ENCODE results near the gene NAV3. TPM values are rescaled to one million over a fixed set of nuclear protein-coding genes. Genes with fewer than 3 reads are reported as not detected.

The NAV3 gene
- total RNA-seq, 1 experiment from 2014 or later: 3.0 TPM

- no CpG with 5 or more reads among the region's 2 CpGs for WGBS (ENCODE audit: extremely low coverage, insufficient read length, low lambda C conversion rate)
- no peak for DNase-seq
- H3K4me1 Mint-ChIP-seq: peaks cover 0 to 3% of the 10 kb centered on the region in 2 experiments; a peak in 1 of 4 replicates
Measured at GRCh38 chr12:78037707-78038106, 207.0 kb downstream of the NAV3 start.

More at GRCh38 chr12:78037707-78038106, 207.0 kb downstream of the NAV3 start:
- no peak overlapping the region for H4K5ac ChIP-seq (ENCODE audit: insufficient read length, low read depth, low read length)
- H3K79me1 ChIP-seq (ENCODE audit: insufficient read depth, low read depth, low read length, poor library complexity, severe bottlenecking): no peaks in the 10 kb centered on the region
- no peak overlapping the region for H2AFZ ChIP-seq (ENCODE audit: low read length)
- H3K18ac ChIP-seq (ENCODE audit: insufficient read length, low read depth, low read length): no peak overlapping the region
- peak; percentile 46 for TF ChIP-seq CTCF (conservative IDR thresholded peaks at IDR 0.05)
- Mint-ChIP-seq H3K9me3 (no peaks in the 10 kb centered on the region), H3K27ac (no peak overlapping the region), H3K36me3 (ENCODE audit: insufficient read depth in 1 of 3, low read depth in 3 of 3) (no peaks in the 10 kb centered on the region), H3K27me3 (ENCODE audit: low read depth) (no peaks in the 10 kb centered on the region), H3K4me3 (no peak overlapping the region)
- no peak overlapping the region for H2BK15ac ChIP-seq (ENCODE audit: low read depth, low read length)
- H2BK120ac ChIP-seq (ENCODE audit: low read depth, low read length, poor library complexity, severe bottlenecking): no peak overlapping the region
- no peaks in the 10 kb centered on the region for H3K79me2 ChIP-seq (ENCODE audit: insufficient read depth, low read length)
- no peak overlapping the region for H3K9ac ChIP-seq (ENCODE audit: extremely low read depth, insufficient read length, low read length)
- H2BK5ac ChIP-seq (ENCODE audit: insufficient read length, low read length): no peak overlapping the region
- H3K14ac ChIP-seq (ENCODE audit: insufficient read depth, low read length): no peak overlapping the region
- no peaks in the 10 kb centered on the region for H4K20me1 ChIP-seq (ENCODE audit: control insufficient read depth, insufficient read depth, insufficient read length)
- no peak overlapping the region for H4K91ac ChIP-seq (ENCODE audit: insufficient read length, low read depth, low read length)
- no peak overlapping the region for H3K56ac ChIP-seq (ENCODE audit: insufficient read length, low read depth, low read length)
- H3K9me3 ChIP-seq (ENCODE audit: control insufficient read depth, low read depth, low read length): no peaks in the 10 kb centered on the region
- H3K4me2 ChIP-seq (ENCODE audit: insufficient read depth, insufficient read length, low read length): no peak overlapping the region
- H3K27me3 ChIP-seq (ENCODE audit: insufficient read depth, low read length): no peaks in the 10 kb centered on the region
- H3K4me1 ChIP-seq (ENCODE audit: insufficient read depth, low read length): no peaks in the 10 kb centered on the region
- H3K27ac ChIP-seq (ENCODE audit: insufficient read length, low read depth, low read length): no peak overlapping the region
- no peak overlapping the region for H3K4ac ChIP-seq (ENCODE audit: low read depth, low read length)
- no peak overlapping the region for H2BK20ac ChIP-seq (ENCODE audit: low read depth, low read length, poor library complexity, severe bottlenecking)
- H2BK12ac ChIP-seq (ENCODE audit: insufficient read length, low read depth, low read length): no peak overlapping the region
- no peaks in the 10 kb centered on the region for H3K23me2 ChIP-seq (ENCODE audit: insufficient read length, low read depth, low read length, poor library complexity, severe bottlenecking)
- no peak overlapping the region for H3T11ph ChIP-seq (ENCODE audit: low read length)
- no peak overlapping the region for H3K23ac ChIP-seq (ENCODE audit: insufficient read length, low read depth, low read length)
- no peak overlapping the region for H2AK5ac ChIP-seq (ENCODE audit: insufficient read length, low read length)
- no peak overlapping the region for H4K8ac ChIP-seq (replicated peaks; ENCODE audit: insufficient read length, low read depth, low read length)
